Aorta (tissue), 5 donors: ENCODE results near the gene MAP3K5. TPM values are rescaled to one million over a fixed set of nuclear protein-coding genes. Genes with fewer than 3 reads are reported as not detected.

Experiments
- ATAC-seq: fragments of 200-7000 bp; cut with Tn5 transposase; one replicate; pipeline ENCODE4 v1.9.1; 2022; ENCODE audit warnings: moderate library complexity; ENCODE audit not compliant: low FRiP score
- DNase-seq, 2 donors: peaks; one replicate each; pipeline ENCODE4 v3.0.0-alpha.2; 2020
- H3K27ac ChIP-seq, 2 donors: one replicate each; pipeline ENCODE4 v1.5.1; 2013; ENCODE audit warnings: low read length in 2 of 2, mild to moderate bottlenecking in 2 of 2, moderate library complexity in 2 of 2, control low read depth in 1 of 2, inconsistent platforms in 1 of 2, low read depth in 1 of 2
- H3K27me3 ChIP-seq, 2 donors: one replicate each; pipeline ENCODE4 v1.6.1; 2013; ENCODE audit warnings: control low read depth in 1 of 2, low read length in 1 of 2, mild to moderate bottlenecking in 1 of 2, moderate library complexity in 1 of 2; ENCODE audit not compliant: insufficient read depth in 2 of 2, control insufficient read depth in 1 of 2
- H3K36me3 ChIP-seq, 2 donors: one replicate each; pipeline ENCODE4 v1.6.1; 2013; ENCODE audit warnings: control low read depth in 1 of 2, low read length in 1 of 2, mild to moderate bottlenecking in 1 of 2; ENCODE audit not compliant: insufficient read depth in 2 of 2, control insufficient read depth in 1 of 2
- H3K4me1 ChIP-seq, 2 donors: one replicate each; pipeline ENCODE4 v1.6.1; 2013; ENCODE audit warnings: low read length in 2 of 2, control low read depth in 1 of 2, mild to moderate bottlenecking in 1 of 2, moderate library complexity in 1 of 2; ENCODE audit not compliant: insufficient read depth in 2 of 2, control insufficient read depth in 1 of 2
- H3K4me3 ChIP-seq, 2 donors: one replicate each; pipeline ENCODE4 v1.5.1; 2013; ENCODE audit warnings: low read length in 2 of 2, control low read depth in 1 of 2, mild to moderate bottlenecking in 1 of 2
- H3K9me3 ChIP-seq: one replicate; pipeline ENCODE4 v1.6.1; 2013; ENCODE audit warnings: mild to moderate bottlenecking, low read length; ENCODE audit not compliant: control insufficient read depth
- WGBS, 2 donors: extraction: QIAGEN DNeasy Blood & Tissue Kit; methylation state at CpG; one replicate each; pipeline ENCODE4 v1.1.7; 2013; 5-methylcytosine and 5-hydroxymethylcytosine counted together
- intact Hi-C, 2 donors: fragments of 100-400 bp; cut with DNase I; formaldehyde crosslinking; loops; one replicate each; pipeline versions ENCODE4 v1.14.2 to v1.15.0; 2022
- polyA plus RNA-seq, 2 donors: library from polyadenylated mRNA; stranded (reverse); fragments of 200-250 nt; gene quantifications; one replicate each; pipeline ENCODE4 v1.2.3, GENCODE V29; 2013
- total RNA-seq, 2 donors: library from RNA; stranded (reverse); fragmentation: NEBNext Ultra II Directional; extraction: Animal tissue kit (Norgen Biotek cat#: 25700); gene quantifications; one replicate each; pipeline ENCODE4 v1.2.1, GENCODE V29; 2021
- donor health status: healthy with polysubstance abuse.
- donor health status: Bipolar disorder and iron deficiency.
- donor health status: DM: no; HTN: no; CAD: no.
- donor health status: DM: no; HTN: no; CAD: no.
- donor health status: DM: yes; HTN: yes; CAD: no.

The MAP3K5 gene
- total and polyA plus RNA-seq, 4 donors: 16.2 to 48.4 (median 35.7) TPM

GRCh38 chr6:136524936-136525413 lies 267.3 kb downstream of the MAP3K5 start:
- Histone ChIP-seq H3K4me1 (no peaks in the 10 kb centered on the region), H3K4me3 (no peak overlapping the region), H3K9me3 (peaks cover 1% of the 10 kb centered on the region), H3K27me3 (no peaks in the 10 kb centered on the region), H3K36me3 (no peaks in the 10 kb centered on the region), H3K27ac (no peak overlapping the region)
- ATAC-seq (no peak), DNase-seq (no peak)
- 82 to 85% methylated on average over 2 of the region's 2 CpGs for WGBS, 2 donors
- intact Hi-C loops: no loop called here

GRCh38 chr6:136524339-136524935 lies 267.8 kb downstream of the MAP3K5 start:
- H3K9me3 ChIP-seq: peaks cover 1% of the 10 kb centered on the region
- H3K27ac ChIP-seq: no peak overlapping the region
- WGBS, 2 donors: 62 to 63% methylated on average over 2 of the region's 2 CpGs
- H3K4me3 ChIP-seq: no peak overlapping the region
- intact Hi-C loops: no loop called here
- ATAC-seq: no peak
- no peak for DNase-seq
- no peaks in the 10 kb centered on the region for H3K36me3 ChIP-seq
- no peaks in the 10 kb centered on the region for H3K27me3 ChIP-seq
- no peaks in the 10 kb centered on the region for H3K4me1 ChIP-seq

- H3K4me3 ChIP-seq: no peak overlapping the region
- H3K27me3 ChIP-seq: no peaks in the 10 kb centered on the region
- 94 to 95% methylated on average over 4 of the region's 4 CpGs for WGBS, 2 donors
- no peaks in the 10 kb centered on the region for H3K4me1 ChIP-seq
- DNase-seq (no peak), ATAC-seq (no peak)
- H3K9me3 ChIP-seq: peaks cover 1% of the 10 kb centered on the region
- no peaks in the 10 kb centered on the region for H3K36me3 ChIP-seq
- no peak overlapping the region for H3K27ac ChIP-seq
- intact Hi-C loops: no loop called here
Measured at GRCh38 chr6:136523196-136523595, 269.1 kb downstream of the MAP3K5 start.

- 88 to 93% methylated on average over 3 of the region's 3 CpGs for WGBS, 2 donors
- intact Hi-C loops: no loop called here
- H3K4me1 ChIP-seq: no peaks in the 10 kb centered on the region
- ATAC-seq (no peak), DNase-seq (no peak)
- no peaks in the 10 kb centered on the region for H3K27me3 ChIP-seq
- no peaks in the 10 kb centered on the region for H3K36me3 ChIP-seq
- no peak overlapping the region for H3K4me3 ChIP-seq
- peaks cover 1% of the 10 kb centered on the region for H3K9me3 ChIP-seq
- H3K27ac ChIP-seq: no peak overlapping the region
Measured at GRCh38 chr6:136522636-136523035, 269.6 kb downstream of the MAP3K5 start.

GRCh38 chr6:136521911-136522310 lies 270.4 kb downstream of the MAP3K5 start:
- Histone ChIP-seq H3K27me3 (no peaks in the 10 kb centered on the region), H3K36me3 (no peaks in the 10 kb centered on the region), H3K9me3 (peaks cover 1% of the 10 kb centered on the region), H3K27ac (no peak overlapping the region), H3K4me1 (no peaks in the 10 kb centered on the region), H3K4me3 (no peak overlapping the region)
- ATAC-seq (no peak), DNase-seq (no peak)
- WGBS, 2 donors: 92 to 93% methylated on average over 4 of the region's 4 CpGs
- intact Hi-C loops: no loop called here

DNA sequence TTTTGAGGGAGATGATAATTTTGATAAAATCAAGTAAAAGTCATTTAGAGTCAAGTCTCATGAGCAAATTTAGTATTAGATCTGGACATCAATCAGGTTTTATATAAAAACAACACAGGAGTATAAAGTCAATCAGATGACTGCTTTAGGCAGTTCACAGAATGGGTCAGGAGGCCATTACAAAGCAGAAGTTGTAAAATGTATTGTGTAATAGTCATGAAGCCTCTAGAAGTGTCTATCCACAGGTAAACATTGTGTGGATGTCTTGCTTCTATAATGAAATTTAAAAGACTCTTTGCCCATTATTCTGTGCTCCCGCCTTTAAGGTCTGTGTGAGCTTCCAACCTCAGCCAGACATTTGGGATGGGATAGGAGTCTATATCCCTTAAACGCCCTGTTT lies 270.9 kb downstream of the MAP3K5 start:
- Histone ChIP-seq H3K4me1 (no peaks in the 10 kb centered on the region), H3K27me3 (no peaks in the 10 kb centered on the region), H3K9me3 (peaks cover 1% of the 10 kb centered on the region), H3K4me3 (no peak overlapping the region), H3K36me3 (no peaks in the 10 kb centered on the region), H3K27ac (no peak overlapping the region)
- intact Hi-C loops: no loop called here
- DNase-seq (no peak), ATAC-seq (no peak)
- WGBS, 2 donors: 91 to 92% methylated on average over 2 of the region's 2 CpGs

DNA sequence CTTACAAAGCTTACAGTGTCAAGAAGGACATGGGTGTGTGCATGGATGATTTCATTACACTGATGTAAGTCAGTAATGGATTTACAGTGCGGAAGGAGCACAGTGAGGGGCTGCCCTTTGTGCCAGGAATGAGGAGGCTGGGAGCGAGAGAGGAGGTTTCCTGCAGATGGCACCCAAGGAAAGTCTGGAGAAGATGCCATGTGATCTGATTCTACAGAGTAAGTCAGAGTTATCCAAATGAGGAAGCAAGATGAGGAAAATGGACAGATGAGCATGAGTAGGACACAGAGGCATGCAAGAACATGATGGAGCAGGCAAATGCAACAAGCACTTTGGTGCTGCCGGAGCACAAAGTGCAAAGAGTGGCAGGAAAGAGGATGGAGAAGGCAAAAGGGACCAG lies 271.8 kb downstream of the MAP3K5 start:
- no peak for DNase-seq
- 95% methylated on average over 3 of the region's 3 CpGs for WGBS, 2 donors
- no peaks in the 10 kb centered on the region for H3K4me1 ChIP-seq

DNA sequence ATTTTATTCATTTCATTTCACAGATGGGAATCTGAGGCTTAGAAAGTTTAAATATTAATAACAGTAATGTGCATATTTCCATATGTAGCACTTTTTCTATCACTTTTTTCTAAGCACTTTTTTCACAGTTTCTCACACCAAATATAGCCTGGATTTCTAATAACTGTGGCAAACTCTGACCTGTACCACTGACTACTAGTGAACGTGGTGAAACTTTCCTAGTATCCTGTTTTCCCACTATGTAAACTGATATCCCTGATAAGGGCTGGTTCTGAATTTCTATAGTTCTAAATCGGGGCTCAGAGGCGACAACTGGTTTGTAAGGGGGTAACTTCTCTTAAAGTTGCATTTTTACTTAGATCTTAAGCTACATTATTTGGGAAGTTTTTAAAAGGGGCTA lies 274.7 kb downstream of the MAP3K5 start:
- intact Hi-C loops: no loop called here
- Histone ChIP-seq H3K27me3 (no peaks in the 10 kb centered on the region), H3K4me3 (no peak overlapping the region), H3K36me3 (no peaks in the 10 kb centered on the region), H3K27ac (no peak overlapping the region), H3K4me1 (no peaks in the 10 kb centered on the region), H3K9me3 (peaks cover 1% of the 10 kb centered on the region)
- WGBS, 2 donors: 84% methylated on average over 3 of the region's 3 CpGs
- ATAC-seq (no peak), DNase-seq (no peak)

More for the DNA sequence above, 271.8 kb downstream of the MAP3K5 start:
- ATAC-seq: no peak
- no peak overlapping the region for H3K4me3 ChIP-seq
- H3K9me3 ChIP-seq: peaks cover 1% of the 10 kb centered on the region
- no peak overlapping the region for H3K27ac ChIP-seq
- no peaks in the 10 kb centered on the region for H3K36me3 ChIP-seq
- H3K27me3 ChIP-seq: no peaks in the 10 kb centered on the region
- intact Hi-C loops: no loop called here

DNA sequence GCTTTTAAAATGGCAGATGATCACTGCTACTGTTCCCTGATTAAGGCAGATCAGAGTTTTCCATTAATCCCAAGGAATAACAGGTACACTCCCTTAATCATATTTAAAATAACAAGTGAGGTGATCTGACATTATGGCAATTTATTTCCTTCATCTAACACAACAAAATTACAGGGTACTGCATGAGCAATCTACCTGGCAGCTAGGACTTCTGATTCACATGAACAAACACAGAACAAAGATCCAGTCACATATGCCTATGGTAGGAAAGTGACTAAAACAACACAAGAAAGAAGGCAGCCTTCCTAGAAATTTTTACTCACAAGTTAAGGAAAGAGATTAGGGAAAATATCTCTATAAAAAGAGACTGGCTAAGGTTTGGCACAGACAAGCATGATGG lies 275.3 kb downstream of the MAP3K5 start:
- no peaks in the 10 kb centered on the region for H3K27me3 ChIP-seq
- H3K4me3 ChIP-seq: no peak overlapping the region
- intact Hi-C loops: no loop called here
- H3K36me3 ChIP-seq: no peaks in the 10 kb centered on the region
- H3K27ac ChIP-seq: no peak overlapping the region
- DNase-seq (no peak), ATAC-seq (no peak)
- H3K9me3 ChIP-seq: peaks cover 1% of the 10 kb centered on the region
- H3K4me1 ChIP-seq: no peaks in the 10 kb centered on the region
